Endometrial microvascular endothelial cells (primary cell): ENCODE results near the gene TBPL1. TPM values are rescaled to one million over a fixed set of nuclear protein-coding genes. Genes with fewer than 3 reads are reported as not detected.
"Not testable (repeated sequence)": the region's sequence is repeated elsewhere in the genome, so short reads cannot be mapped to it uniquely, and the experiment has no call there.

ENCODE experiments used
- in situ Hi-C: cut with HindIII; loops from 2 replicates; pipeline ENCODE4 v1.10.0; 2017; ENCODE audit warnings: low sequenced_read_pairs, low pct_unique_long_range_greater_than_20kb; ENCODE audit errors: inconsistent ontology term
- total RNA-seq: library from RNA; depleted of rRNA; stranded (reverse); fragments of >200 nt; gene quantifications from one replicate; pipeline ENCODE4 v1.2.3, GENCODE V29; 2015; ENCODE audit errors: inconsistent ontology term

Gene TBPL1
- total RNA-seq, 1 donor from 2014 or later, result 35.3 TPM

GRCh38 chr6:133969285-133969920, 16.4 kb downstream of the TBPL1 start:
- in situ Hi-C loops, result no loop called here

- in situ Hi-C loops, result no loop called here
These were observed 16.9 kb downstream of the TBPL1 start for GRCh38 chr6:133969921-133970295.

- in situ Hi-C loops, result no loop called here
These were observed 18.8 kb downstream of the TBPL1 start for GRCh38 chr6:133971861-133972260.

- in situ Hi-C loops, result no loop called here
These were observed 19.4 kb downstream of the TBPL1 start for GRCh38 chr6:133972388-133972787.

- in situ Hi-C loops, result no loop called here
These were observed 20.3 kb downstream of the TBPL1 start for GRCh38 chr6:133973109-133973971.

- in situ Hi-C loops, result no loop called here
These were observed 25.2 kb downstream of the TBPL1 start for GRCh38 chr6:133977983-133978895.

GRCh38 chr6:133978896-133979240, 25.8 kb downstream of the TBPL1 start:
- in situ Hi-C loops, result no loop called here

- in situ Hi-C loops, result not testable (repeated sequence)
These were observed 26.4 kb downstream of the TBPL1 start for GRCh38 chr6:133979269-133979963.

GRCh38 chr6:133980168-133980567, 27.1 kb downstream of the TBPL1 start:
- in situ Hi-C loops, result no loop called here

- in situ Hi-C loops, result no loop called here
These were observed 30.3 kb downstream of the TBPL1 start for GRCh38 chr6:133983099-133983939.

- in situ Hi-C loops, result no loop called here
These were observed 32.9 kb downstream of the TBPL1 start for GRCh38 chr6:133985970-133986369.

- in situ Hi-C loops, result no loop called here
These were observed 33.9 kb downstream of the TBPL1 start for GRCh38 chr6:133986942-133987341.

- in situ Hi-C loops, result no loop called here
These were observed 36.5 kb downstream of the TBPL1 start for GRCh38 chr6:133989525-133989924.

GRCh38 chr6:133990321-133990720, 37.3 kb downstream of the TBPL1 start:
- in situ Hi-C loops, result no loop called here

- in situ Hi-C loops, result no loop called here
These were observed 38.1 kb downstream of the TBPL1 start for GRCh38 chr6:133991096-133991593.

- in situ Hi-C loops, result no loop called here
These were observed 40.1 kb downstream of the TBPL1 start for GRCh38 chr6:133992992-133993680.

GRCh38 chr6:133995296-133995695, 42.3 kb downstream of the TBPL1 start:
- in situ Hi-C loops, result no loop called here
